Large intestine (tissue), 12 donors: Measurements from ENCODE around the gene IFNK. TPM values are rescaled to one million over a fixed set of nuclear protein-coding genes. Genes with fewer than 3 reads are reported as not detected.

Source experiments
- DNase-seq, 2 donors: peaks; one replicate each; pipeline versions ENCODE4 v3.0.0 to v3.0.0-alpha.2; 2013
- H3K27ac ChIP-seq: one replicate; pipeline ENCODE4 v1.5.1; 2013; ENCODE audit warnings: low read length
- H3K27me3 ChIP-seq: 2 replicates; pipeline ENCODE4 v1.6.1; 2013; ENCODE audit warnings: low read length; ENCODE audit not compliant: control insufficient read depth, insufficient read depth
- H3K36me3 ChIP-seq: 2 replicates; pipeline ENCODE4 v1.6.1; 2013; ENCODE audit warnings: low read length; ENCODE audit not compliant: control insufficient read depth, insufficient read depth
- H3K4me1 ChIP-seq: one replicate; pipeline ENCODE4 v1.6.1; 2013; ENCODE audit warnings: low read length; ENCODE audit not compliant: control insufficient read depth, insufficient read depth
- H3K4me3 ChIP-seq: one replicate; pipeline ENCODE4 v1.5.1; 2013; ENCODE audit warnings: low read length
- H3K9me3 ChIP-seq: one replicate; pipeline ENCODE4 v1.6.1; 2013; ENCODE audit warnings: mild to moderate bottlenecking, low read depth, low read length, moderate library complexity; ENCODE audit not compliant: control insufficient read depth
- WGBS: methylation state at CpG from one replicate; pipeline ENCODE4 v1.1.5; 2013; ENCODE audit warnings: low lambda C conversion rate; ENCODE audit not compliant: insufficient coverage; 5-methylcytosine and 5-hydroxymethylcytosine counted together
- long read RNA-seq, 11 donors: transcript quantifications; one replicate each; lab custom pipeline, GENCODE V29; 2026
- polyA plus RNA-seq: library from polyadenylated mRNA; unstranded; fragments of 120-200 nt; gene quantifications from one replicate; pipeline ENCODE4 v1.2.1, GENCODE V29; 2013

The IFNK gene, protein sequence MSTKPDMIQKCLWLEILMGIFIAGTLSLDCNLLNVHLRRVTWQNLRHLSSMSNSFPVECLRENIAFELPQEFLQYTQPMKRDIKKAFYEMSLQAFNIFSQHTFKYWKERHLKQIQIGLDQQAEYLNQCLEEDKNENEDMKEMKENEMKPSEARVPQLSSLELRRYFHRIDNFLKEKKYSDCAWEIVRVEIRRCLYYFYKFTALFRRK
- 0.06 TPM for polyA plus RNA-seq
- long read RNA-seq, donor 1 = 0 reads
- long read RNA-seq, donor 2 = 0 reads
- long read RNA-seq, donor 3 = 0 reads
- long read RNA-seq, donor 4 = 0 reads
- long read RNA-seq, donor 5 = 0 reads
- long read RNA-seq, donor 6 = 0 reads
- long read RNA-seq, donor 7 = 0 reads
- long read RNA-seq, donor 8 = 0 reads
- long read RNA-seq, donor 9 = 0 reads
- long read RNA-seq, donor 10 = 0 reads
- long read RNA-seq, donor 11 = 0 reads

DNA sequence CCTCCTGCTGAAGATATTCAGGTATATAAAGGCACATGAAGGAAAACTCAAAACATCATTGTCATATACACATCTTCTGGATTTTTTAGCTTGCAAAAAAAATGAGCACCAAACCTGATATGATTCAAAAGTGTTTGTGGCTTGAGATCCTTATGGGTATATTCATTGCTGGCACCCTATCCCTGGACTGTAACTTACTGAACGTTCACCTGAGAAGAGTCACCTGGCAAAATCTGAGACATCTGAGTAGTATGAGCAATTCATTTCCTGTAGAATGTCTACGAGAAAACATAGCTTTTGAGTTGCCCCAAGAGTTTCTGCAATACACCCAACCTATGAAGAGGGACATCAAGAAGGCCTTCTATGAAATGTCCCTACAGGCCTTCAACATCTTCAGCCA is at the start of gene IFNK:
IFNK (plus strand) TSS at position 55 of the 400 bp plus-strand sequence; CDS start at position 102, 47 bp downstream.
- no peak for DNase-seq
- Histone ChIP-seq H3K4me3 (no peak within 1 kb of the TSS), H3K36me3 (peaks cover 13% of the 10 kb centered on the region), H3K4me1 (peaks cover 10% of the 10 kb centered on the region), H3K9me3 (no peaks in the 10 kb centered on the region), H3K27ac (no peak within 1 kb of the TSS), H3K27me3 (no peaks in the 10 kb centered on the region)
- no CpG with 5 or more reads among the region's 2 CpGs for WGBS

DNA sequence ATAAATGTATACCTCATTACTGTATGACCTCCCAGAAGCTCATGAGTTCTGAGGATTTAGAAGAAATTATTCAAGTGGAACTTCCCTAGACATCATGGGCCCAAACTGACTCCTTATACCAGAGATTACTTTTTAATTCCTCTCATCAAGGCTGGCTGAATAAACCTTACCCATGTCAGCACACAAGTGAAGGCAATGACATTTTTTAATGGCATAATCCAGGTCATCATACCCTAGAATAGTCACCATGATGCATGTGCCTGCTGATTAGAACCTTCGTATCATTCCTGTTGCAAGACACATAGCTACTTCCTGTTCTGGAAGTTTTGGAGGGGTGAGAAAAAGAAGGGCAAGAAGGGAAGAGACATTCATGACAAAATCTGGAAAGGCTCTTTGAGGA is 49.8 kb upstream of the IFNK start:
- Histone ChIP-seq H3K27me3 (no peaks in the 10 kb centered on the region), H3K27ac (no peak overlapping the region), H3K4me1 (peaks cover 27% of the 10 kb centered on the region), H3K36me3 (peaks cover 6% of the 10 kb centered on the region), H3K9me3 (peaks cover 10% of the 10 kb centered on the region), H3K4me3 (no peak overlapping the region)
- DNase-seq = no peak
- 83% methylated on average over 1 of the region's 1 CpG for WGBS

GRCh38 chr9:27475057-27475595 is 49.0 kb upstream of the IFNK start:
- no peak overlapping the region for H3K27ac ChIP-seq
- H3K27me3 ChIP-seq = no peaks in the 10 kb centered on the region
- H3K4me1 ChIP-seq = peaks cover 21% of the 10 kb centered on the region
- no CpG with 5 or more reads among the region's 7 CpGs for WGBS
- H3K36me3 ChIP-seq = peaks cover 6% of the 10 kb centered on the region
- no peak overlapping the region for H3K4me3 ChIP-seq
- DNase-seq = no peak
- H3K9me3 ChIP-seq = peaks cover 11% of the 10 kb centered on the region

DNA sequence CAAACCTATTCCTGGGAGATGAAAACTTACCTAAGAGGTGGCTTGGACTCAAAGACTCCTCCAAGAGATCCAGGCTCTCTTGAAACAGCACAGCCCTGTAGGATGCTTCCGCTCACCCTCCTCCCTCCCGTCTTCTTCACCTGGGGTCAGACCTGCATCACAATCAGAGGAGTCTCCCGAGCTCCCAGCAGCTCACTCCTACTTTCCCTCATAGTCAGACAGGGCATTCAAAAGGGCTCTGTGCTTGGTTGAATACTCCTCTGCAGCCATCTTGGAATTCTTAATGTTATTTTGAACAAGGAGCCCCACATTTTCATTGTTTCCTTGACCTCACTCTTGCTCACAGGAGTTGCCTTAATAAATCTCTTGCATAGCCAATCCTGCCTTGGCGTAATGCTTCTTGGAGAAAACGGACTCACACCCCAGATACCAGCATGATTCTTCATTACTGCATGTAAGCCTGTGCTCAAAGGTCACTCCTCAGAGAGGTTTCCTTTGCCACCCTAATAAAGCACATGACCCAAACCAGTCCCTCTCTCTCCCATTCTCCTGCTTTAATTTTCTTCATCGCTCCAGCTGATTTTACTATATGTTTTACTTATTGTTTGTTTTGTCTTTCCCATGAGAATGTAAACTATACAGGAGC is 47.1 kb upstream of the IFNK start:
- Histone ChIP-seq H3K27ac (peak overlapping the region; percentile 70), H3K9me3 (peaks cover 11% of the 10 kb centered on the region), H3K27me3 (no peaks in the 10 kb centered on the region), H3K4me3 (no peak overlapping the region), H3K36me3 (no peaks in the 10 kb centered on the region), H3K4me1 (peaks cover 19% of the 10 kb centered on the region)
- 75% methylated on average over 1 of the region's 6 CpGs for WGBS
- DNase-seq = peak; percentile 70 to 85

- Histone ChIP-seq H3K4me3 (no peak overlapping the region), H3K27ac (no peak overlapping the region), H3K4me1 (peaks cover 10% of the 10 kb centered on the region), H3K9me3 (peaks cover 11% of the 10 kb centered on the region), H3K36me3 (no peaks in the 10 kb centered on the region), H3K27me3 (no peaks in the 10 kb centered on the region)
- no peak for DNase-seq
- WGBS = 100% methylated on average over 1 of the region's 1 CpG
These were observed 45.8 kb upstream of the IFNK start for GRCh38 chr9:27478322-27478721.

GRCh38 chr9:27482709-27483108 is 41.4 kb upstream of the IFNK start:
- Histone ChIP-seq H3K27me3 (no peaks in the 10 kb centered on the region), H3K4me1 (peaks cover 5% of the 10 kb centered on the region), H3K4me3 (no peak overlapping the region), H3K27ac (no peak overlapping the region), H3K9me3 (peaks cover 11% of the 10 kb centered on the region), H3K36me3 (peaks cover 6% of the 10 kb centered on the region)
- WGBS = 100% methylated on average over 1 of the region's 2 CpGs
- no peak for DNase-seq

DNA sequence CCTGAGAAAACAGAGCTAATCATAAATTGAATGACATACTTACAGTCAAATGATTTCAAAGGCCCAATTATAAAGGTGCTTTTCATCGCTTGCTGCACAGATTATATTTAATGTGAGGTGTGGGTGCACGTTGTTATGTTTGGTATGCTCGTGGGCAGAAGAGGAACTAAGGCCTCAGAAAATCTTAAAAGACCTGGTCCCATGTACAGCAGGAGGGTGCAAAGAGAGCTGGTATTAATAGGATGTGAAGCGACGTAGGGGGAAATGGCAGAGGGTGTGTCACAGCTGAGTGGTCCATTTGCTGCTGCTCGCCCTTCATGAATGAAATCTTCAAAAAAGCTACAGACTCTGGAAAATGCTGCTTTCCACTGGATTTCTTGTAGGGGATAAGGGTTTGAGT is 40.5 kb upstream of the IFNK start:
- Histone ChIP-seq H3K27me3 (no peaks in the 10 kb centered on the region), H3K27ac (no peak overlapping the region), H3K4me3 (no peak overlapping the region), H3K36me3 (peaks cover 6% of the 10 kb centered on the region), H3K9me3 (peaks cover 7% of the 10 kb centered on the region), H3K4me1 (peaks cover 5% of the 10 kb centered on the region)
- no peak for DNase-seq
- WGBS = no CpG with 5 or more reads among the region's 6 CpGs

DNA sequence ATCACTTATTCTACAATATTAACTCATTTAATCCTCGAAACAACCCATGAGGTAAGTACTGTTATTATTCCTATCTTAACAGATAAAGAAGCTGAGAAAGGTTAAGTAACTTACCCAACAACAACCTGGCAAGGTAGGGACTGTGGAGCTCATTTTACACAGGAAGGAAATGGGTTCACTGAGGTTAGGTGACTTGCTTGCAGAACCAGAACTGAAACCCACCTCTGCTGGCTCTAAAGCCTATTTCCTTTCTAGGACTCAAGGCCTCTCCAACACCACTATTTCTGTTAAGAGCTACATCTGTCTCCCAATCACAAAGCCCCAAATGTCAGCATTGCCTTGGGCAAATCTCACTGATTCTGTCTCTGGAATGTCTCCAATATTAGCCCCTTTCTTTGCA is 38.9 kb upstream of the IFNK start:
- Histone ChIP-seq H3K9me3 (no peaks in the 10 kb centered on the region), H3K27ac (no peak overlapping the region), H3K4me3 (no peak overlapping the region), H3K4me1 (peaks cover 7% of the 10 kb centered on the region), H3K27me3 (no peaks in the 10 kb centered on the region), H3K36me3 (peaks cover 6% of the 10 kb centered on the region)
- no CpG with 5 or more reads among the region's 1 CpG for WGBS
- no peak for DNase-seq

DNA sequence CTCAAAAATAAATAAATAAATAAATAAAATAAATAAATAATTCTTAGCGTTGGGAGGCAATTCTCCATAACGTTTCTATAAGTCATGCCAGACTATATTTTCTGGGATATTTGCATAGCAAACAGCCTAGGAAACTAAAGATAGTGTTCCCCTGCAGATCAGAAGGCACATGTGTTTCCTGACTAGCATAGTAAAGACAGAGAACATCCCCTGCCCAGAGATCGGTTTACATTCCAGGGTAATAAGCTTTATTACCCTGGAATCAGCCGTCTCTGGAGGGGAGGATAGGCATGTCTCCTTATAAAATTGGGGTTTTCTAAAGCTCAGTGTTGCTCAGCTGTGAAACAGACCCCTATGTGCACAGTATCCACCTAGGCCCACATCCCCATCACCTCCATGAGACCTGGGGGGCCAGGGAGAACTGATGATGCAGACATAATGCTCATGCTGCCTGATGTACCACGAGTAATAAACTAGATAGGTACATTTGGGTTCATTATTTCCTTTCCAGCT is 36.9 kb upstream of the IFNK start:
- H3K27ac ChIP-seq = no peak overlapping the region
- H3K27me3 ChIP-seq = no peaks in the 10 kb centered on the region
- H3K4me1 ChIP-seq = peaks cover 7% of the 10 kb centered on the region
- H3K9me3 ChIP-seq = no peaks in the 10 kb centered on the region
- peaks cover 6% of the 10 kb centered on the region for H3K36me3 ChIP-seq
- peak in 1 of 2 donors; percentile 58 for DNase-seq
- WGBS = 7% methylated on average over 2 of the region's 5 CpGs
- no peak overlapping the region for H3K4me3 ChIP-seq

DNA sequence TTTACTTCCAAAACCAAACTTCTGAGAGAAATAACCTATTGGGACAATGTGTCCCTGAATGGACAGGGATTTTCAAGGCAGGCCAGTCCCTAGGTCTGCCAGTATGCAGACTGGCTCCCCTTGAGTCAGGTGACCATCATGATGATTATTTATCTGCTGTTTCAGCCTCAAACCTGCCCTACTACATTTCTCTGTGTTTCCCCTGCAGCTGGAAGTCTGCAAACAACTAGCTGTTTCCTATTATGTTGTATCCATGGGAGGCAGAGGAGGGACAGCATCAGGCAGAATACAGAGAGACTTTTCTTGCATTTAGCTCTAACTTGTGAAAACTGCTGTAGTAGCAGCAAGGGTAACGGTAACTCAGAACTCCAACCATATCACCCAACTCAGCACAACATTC is 36.2 kb upstream of the IFNK start:
- Histone ChIP-seq H3K27me3 (no peaks in the 10 kb centered on the region), H3K36me3 (peaks cover 6% of the 10 kb centered on the region), H3K27ac (no peak overlapping the region), H3K4me1 (peaks cover 7% of the 10 kb centered on the region), H3K9me3 (no peaks in the 10 kb centered on the region), H3K4me3 (no peak overlapping the region)
- 80% methylated on average over 1 of the region's 1 CpG for WGBS
- peak in 1 of 2 donors; percentile 40 for DNase-seq
